GM12872 (cell line): ENCODE results near the gene CASQ2.

Experiments used
- TF ChIP-seq, protein P1 (sequence below): IDR thresholded peaks from 3 replicates; pipeline ENCODE4 v1.5.1; 2011; ENCODE audit warnings: low read depth, mild to moderate bottlenecking, low read length, moderate library complexity; ENCODE audit not compliant: insufficient read depth

The CASQ2 gene

DNA sequence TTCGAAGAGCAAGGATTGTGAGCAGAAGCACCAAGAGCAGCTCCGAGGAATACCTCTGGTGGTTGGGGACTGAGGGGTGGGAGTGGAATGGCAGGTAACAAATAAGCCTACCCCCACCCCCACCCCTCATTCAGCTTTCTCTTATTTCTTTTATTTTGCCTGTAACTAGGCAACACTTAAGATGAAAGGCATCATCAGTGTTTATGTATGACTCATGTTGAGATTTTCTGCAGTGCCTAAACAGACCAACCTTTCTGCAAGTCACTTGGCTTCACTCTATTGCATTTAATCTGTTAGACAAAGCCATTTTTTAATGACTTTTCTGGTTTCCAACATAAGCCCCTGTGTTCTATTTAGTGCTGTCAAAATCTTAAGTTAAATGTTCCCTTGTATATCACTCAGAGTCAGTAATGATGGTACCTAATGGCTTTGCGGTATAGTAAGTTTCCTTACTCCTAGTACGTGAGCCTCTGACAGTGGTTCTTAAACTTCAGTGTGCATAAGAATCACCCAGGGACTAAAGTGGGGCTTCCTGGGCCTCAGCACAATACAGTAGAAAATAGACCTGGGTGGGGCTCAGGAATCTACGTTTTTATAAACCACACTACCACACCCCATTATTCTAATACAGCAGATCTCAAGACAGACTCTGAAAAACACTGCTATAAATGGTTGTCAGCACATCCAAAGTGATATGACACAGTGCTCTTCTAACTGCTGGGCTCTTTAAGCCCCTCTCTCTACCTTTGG lies 19.9 kb downstream of the CASQ2 start:
- TF ChIP-seq, protein P1, sequence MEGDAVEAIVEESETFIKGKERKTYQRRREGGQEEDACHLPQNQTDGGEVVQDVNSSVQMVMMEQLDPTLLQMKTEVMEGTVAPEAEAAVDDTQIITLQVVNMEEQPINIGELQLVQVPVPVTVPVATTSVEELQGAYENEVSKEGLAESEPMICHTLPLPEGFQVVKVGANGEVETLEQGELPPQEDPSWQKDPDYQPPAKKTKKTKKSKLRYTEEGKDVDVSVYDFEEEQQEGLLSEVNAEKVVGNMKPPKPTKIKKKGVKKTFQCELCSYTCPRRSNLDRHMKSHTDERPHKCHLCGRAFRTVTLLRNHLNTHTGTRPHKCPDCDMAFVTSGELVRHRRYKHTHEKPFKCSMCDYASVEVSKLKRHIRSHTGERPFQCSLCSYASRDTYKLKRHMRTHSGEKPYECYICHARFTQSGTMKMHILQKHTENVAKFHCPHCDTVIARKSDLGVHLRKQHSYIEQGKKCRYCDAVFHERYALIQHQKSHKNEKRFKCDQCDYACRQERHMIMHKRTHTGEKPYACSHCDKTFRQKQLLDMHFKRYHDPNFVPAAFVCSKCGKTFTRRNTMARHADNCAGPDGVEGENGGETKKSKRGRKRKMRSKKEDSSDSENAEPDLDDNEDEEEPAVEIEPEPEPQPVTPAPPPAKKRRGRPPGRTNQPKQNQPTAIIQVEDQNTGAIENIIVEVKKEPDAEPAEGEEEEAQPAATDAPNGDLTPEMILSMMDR: no peak

DNA sequence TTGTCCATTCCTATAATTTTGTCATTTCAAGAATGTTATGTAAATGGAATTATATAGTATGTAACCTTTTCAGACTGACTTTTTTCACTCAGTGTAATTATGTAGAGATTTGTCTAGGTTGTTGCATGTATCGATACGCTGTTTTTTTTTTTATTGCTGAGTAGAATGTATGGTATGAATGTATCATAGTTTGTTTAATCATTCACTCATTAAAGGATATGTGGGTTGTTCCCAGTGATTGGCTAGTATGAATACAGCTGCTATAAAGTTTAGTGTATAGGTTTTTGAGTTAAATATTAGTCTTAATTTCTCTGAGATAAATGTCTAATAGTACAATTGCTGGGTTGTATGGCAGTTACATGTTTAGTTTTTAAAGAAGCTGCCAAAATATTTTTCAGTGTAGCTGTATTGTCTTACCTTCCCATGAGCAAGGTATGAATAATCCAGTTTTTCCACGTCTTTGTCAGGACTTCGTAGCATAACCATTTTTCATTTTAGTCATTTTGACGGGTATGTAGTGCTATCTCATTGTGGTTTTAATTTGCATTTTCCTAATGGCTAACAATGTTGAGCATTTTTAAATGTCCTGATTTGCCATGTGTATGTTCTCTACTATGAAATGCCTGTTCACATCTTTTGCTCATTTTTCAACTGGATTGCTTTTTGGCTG lies 22.4 kb downstream of the CASQ2 start:
- TF ChIP-seq, protein P1: no peak

DNA sequence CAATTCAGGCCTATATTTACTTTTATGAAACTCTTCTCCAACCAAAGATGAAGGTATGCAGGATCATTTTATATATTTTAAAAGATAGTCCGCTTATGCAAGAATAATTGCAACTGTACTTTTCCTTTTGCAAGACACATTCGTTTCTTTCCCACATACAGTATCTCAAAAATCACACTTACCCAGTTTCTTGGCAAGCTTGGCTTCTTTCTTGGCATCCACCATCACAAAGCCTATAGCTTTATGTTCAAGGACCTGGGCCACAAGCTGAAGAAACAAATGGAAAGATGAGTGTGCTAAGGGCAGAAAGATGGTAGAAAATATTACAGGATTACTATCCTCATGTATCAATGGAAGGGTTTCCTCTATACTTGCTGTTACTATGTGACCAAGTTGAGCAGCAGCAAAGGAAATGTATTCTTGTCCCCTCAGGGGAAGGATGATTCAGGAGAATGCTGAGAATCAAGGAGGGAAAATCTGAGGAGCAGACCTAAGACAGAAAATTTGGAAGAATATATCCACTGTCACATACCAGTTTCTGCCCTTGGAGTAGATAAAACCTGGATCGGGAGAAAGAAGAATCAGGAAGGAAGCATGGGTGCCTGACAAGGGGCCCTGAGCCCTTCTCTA lies 23.8 kb downstream of the CASQ2 start:
- TF ChIP-seq, protein P1: no peak

DNA sequence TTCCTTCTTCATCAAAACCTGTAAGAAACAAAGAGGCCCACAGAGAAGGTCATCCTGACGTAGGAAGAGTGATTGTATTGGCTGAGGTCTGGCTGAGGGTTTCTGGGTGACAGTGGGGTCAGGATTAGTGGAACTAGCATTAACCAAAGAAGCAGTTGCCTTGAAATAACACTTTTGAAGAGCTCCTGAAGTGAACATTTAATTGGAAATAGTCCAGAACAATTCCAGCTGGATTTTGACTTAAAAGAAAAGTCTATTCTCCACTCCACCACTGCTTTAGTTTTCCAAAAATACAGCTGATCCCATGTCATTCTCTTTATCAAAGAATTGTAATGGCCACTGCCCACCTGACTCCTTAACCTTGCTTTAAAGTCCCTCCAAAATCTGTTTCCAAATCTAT lies 27.7 kb downstream of the CASQ2 start:
- TF ChIP-seq, protein P1: no peak

DNA sequence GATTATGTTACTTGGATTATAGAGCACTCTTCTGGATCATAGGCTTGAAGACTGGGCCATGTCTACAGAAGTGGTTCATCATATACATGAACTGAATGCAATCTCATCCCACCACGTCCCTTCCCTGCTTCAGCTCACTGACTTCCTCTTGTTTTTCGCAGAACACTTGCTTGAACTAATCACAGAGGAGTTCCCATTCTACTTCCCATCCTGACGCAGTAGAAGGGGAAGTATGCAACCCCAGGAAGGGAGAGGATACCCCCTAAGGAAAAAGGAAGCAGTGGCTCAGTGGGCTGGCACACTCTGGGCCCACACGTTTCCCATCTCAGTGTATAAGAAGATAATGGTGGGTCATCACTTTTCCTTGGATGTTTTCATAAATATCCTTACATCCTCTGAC lies 36.2 kb downstream of the CASQ2 start:
- TF ChIP-seq, protein P1: no peak

DNA sequence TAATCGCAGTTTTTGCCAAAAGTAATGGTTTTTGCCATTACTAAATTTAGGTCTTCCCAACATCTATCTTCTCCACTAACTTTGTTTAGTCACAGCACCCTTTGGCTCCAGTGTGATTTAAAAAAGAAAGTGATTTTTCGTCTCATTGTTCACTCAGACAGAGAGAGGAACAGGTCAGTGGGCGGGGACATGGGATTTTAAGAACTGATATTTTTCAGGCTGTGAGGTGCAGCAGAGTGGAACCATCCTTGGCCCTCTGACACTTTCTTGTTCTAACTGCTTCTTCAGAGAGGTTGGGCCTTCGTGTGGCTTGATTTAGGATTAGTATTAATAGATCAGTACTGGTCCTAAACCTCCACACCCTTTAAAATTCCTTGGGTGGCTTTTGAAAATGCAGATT lies 38.8 kb downstream of the CASQ2 start:
- TF ChIP-seq, protein P1: no peak

DNA sequence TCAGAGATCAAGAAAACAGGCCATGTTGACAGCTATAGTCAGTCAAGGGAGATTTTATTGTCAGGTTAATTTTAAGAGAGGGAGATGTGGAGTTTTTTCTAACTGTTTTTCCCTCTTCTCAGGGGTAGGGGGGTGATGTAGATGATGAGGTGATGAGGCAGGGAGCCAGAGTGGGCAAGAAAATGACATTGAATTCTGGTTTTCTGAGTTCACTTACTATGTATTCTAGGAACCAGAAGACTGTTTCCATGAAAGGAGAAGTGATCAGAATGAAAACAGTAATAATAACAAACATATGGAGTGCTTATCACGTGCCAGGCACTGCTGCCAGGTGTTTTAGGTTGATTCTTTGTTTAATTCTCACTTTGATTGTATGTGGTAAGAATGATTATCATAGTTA lies 40.2 kb downstream of the CASQ2 start:
- TF ChIP-seq, protein P1: no peak
